Activated CD8-positive, alpha-beta memory T cell treated with anti-CD3 and anti-CD28 coated beads for 36 hours (primary cell): Measurements from ENCODE around the gene LRRC75A. TPM values are rescaled to one million over a fixed set of nuclear protein-coding genes. Genes with fewer than 3 reads are reported as not detected.
"Not testable (repeated sequence)": the region's sequence is repeated elsewhere in the genome, so short reads cannot be mapped to it uniquely, and the experiment has no call there.

ENCODE experiments used
- CTCF ChIA-PET: fragments of 350-600 bp; sonication (Branson Sonifier 250); formaldehyde crosslinking; loops from one replicate; lab custom pipeline; 2021; ENCODE audit warnings: antibody characterized with exemption; lab: Charles Lee
- POLR2A ChIA-PET: fragments of 350-600 bp; sonication (Branson Sonifier 250); formaldehyde crosslinking; loops from one replicate; lab custom pipeline; 2021; ENCODE audit warnings: antibody characterized with exemption; lab: Charles Lee
- total RNA-seq, 2 experiments: library from RNA; stranded (reverse); gene quantifications; one replicate each; pipeline ENCODE4 v1.2.3, GENCODE V29; 2021

LRRC75A gene
- total RNA-seq, 2 experiments from 2014 or later: 1.6 to 1.8 TPM

DNA sequence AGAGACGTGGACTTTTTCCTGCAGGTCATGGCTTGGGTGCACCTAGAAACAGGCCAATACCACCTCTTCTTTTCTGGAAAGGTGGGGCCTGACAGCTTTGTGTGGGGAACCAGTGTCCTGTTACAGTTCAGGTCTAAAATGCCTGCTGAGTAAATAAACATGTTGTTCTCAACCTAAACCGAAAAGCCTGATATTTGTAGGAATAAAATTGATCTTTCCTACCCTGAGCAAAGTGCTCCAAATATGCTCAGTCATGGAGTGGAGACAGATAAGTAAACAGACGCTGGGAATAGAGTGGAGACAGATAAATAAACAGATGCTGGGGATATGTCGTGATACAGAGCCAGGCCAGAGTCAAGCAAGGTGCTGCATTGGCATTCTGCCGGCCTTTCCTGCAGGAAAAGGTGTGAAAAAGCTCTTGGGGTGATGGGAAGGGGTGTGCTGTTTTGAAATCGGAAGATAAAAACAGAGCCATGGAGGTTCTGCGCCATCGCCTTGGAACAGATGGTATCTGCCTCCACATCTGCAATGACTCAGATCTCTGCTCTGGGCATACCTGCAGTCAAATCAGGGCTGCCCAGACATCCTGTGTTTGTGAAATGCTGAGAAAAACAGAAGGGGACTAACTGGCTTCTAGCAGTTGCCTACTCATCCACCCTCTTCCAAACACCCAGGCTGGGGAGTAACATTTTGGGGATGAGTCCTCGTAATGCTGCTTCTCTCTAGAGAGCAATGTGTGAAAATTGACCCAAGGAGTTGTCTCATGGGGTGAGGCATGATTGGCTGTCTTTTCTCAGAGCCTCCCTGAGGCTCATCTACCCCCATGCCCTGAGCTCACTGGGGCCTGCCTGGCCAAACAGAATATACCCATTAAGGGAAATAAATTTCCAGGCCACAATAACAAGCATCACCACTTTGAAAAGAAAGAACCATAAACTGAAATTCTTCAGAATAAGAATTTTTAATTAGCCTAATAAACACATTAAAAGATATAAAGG lies 93.4 kb downstream of the LRRC75A start:
- ChIA-PET POLR2A (no interaction called here), CTCF (no interaction called here)

DNA sequence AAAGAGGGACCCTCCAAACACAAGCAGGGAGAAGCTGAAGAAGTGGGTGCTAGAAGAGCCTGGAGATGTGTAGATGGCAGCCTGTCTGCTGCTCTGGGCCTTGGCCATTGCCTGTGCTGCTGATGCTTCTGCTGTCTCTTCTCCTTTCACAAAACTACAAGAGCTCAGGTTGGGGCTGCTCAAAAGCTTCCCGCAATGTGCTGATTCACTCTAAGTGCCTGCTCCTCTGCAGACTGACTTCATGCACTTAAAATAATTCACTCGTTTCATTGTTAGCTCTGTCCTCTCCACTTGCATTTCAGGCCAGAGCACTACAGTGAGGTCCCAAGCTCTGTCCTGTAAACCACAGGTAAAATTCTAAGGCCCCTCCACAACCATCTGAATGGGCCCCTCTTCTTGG lies 95.3 kb downstream of the LRRC75A start:
- CTCF ChIA-PET, POLR2A ChIA-PET: not testable (repeated sequence)

- POLR2A ChIA-PET: not testable (repeated sequence)
Measured at GRCh38 chr17:16395887-16396286, 96.1 kb downstream of the LRRC75A start.

GRCh38 chr17:16392491-16392890 lies 99.5 kb downstream of the LRRC75A start:
- CTCF ChIA-PET, POLR2A ChIA-PET: not testable (repeated sequence)

More at GRCh38 chr17:16395887-16396286, 96.1 kb downstream of the LRRC75A start:
- CTCF ChIA-PET: not testable (repeated sequence)

Other genes with a start within 250 kb of the LRRC75A start
- 10 to 100 TPM; 77.3 to 81.8 TPM for gene CENPV, start 138.7 kb downstream of the LRRC75A start, total RNA-seq
- gene UBB, start 111.1 kb downstream of the LRRC75A start, total RNA-seq: 1,000 to 10,000 TPM; 1,664 to 1,756 TPM
- 10 to 100 TPM; 57.5 to 58.0 TPM for gene TRPV2, start 76.6 kb downstream of the LRRC75A start, total RNA-seq
- gene ZNF287, start 77.0 kb upstream of the LRRC75A start, total RNA-seq: 1 to 10 TPM; 7.1 to 8.8 TPM
- 1 to 10 TPM; 3.2 to 4.4 TPM for gene ZNF624, start 161.7 kb upstream of the LRRC75A start, total RNA-seq
- 1 to 10 TPM; 1.6 to 1.7 TPM for gene CCDC144A, start 198.0 kb upstream of the LRRC75A start, total RNA-seq